ENCODE results near the gene CXXC1. TPM values are rescaled to one million over a fixed set of nuclear protein-coding genes. Genes with fewer than 3 reads are reported as not detected.

Gene CXXC1
- total RNA-seq, 2 experiments from 2014 or later: 87.0 to 88.0 TPM

DNA sequence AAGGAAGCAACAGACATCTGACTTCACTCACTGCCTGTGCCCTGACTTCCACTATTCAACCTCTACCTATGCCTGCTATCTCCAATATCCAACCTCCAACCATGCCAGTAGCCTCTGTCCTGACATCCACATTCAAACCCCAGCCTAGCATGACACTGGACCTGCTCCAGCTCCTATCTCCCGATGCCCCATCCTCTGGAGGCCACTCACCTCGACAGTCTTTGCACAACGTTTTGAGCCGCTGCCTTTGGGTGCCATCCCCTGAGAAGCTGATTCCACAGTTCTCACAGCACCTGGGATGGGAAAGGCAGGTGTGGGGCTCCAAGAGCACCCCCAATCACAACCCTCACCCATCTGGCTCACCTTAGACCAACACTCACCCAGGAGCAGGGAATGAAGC, 11.0 kb downstream of the CXXC1 start:
- no peak overlapping the region for H3K27ac Mint-ChIP-seq
- POLR2A ChIA-PET: no interaction called here
- DNase-seq: no peak
- intact Hi-C loops (cut with micrococcal nuclease): no loop called here
- no peak for TF ChIP-seq CTCF (IDR thresholded peaks at IDR 0.05)
- no peak for ATAC-seq
- H3K4me1 Mint-ChIP-seq (ENCODE audit: low read depth): peaks cover 19% of the 10 kb centered on the region
- H3K9me3 Mint-ChIP-seq: no peaks in the 10 kb centered on the region
- H3K36me3 Mint-ChIP-seq (ENCODE audit: low read depth): peaks cover 54% of the 10 kb centered on the region
- CTCF ChIA-PET: interaction anchor here (1.0 kb wide), 1 partner anchor 8 kb away, joined by 3 read pairs; no protein-coding TSS in a partner anchor
- no peaks in the 10 kb centered on the region for H3K27me3 Mint-ChIP-seq
- H3K4me3 Mint-ChIP-seq: no peak overlapping the region

- no peak for TF ChIP-seq CTCF (IDR thresholded peaks at IDR 0.05)
- H3K27me3 Mint-ChIP-seq: no peaks in the 10 kb centered on the region
- ChIA-PET CTCF (no interaction called here), POLR2A (no interaction called here)
- peaks cover 57% of the 10 kb centered on the region for H3K36me3 Mint-ChIP-seq (ENCODE audit: low read depth)
- peaks cover 17% of the 10 kb centered on the region for H3K4me1 Mint-ChIP-seq (ENCODE audit: low read depth)
- ATAC-seq (no peak), DNase-seq (no peak)
- H3K9me3 Mint-ChIP-seq: no peaks in the 10 kb centered on the region
- intact Hi-C loops (cut with micrococcal nuclease): no loop called here
- H3K4me3 Mint-ChIP-seq: no peak overlapping the region
- no peak overlapping the region for H3K27ac Mint-ChIP-seq
These were observed 11.9 kb downstream of the CXXC1 start for GRCh38 chr18:50275503-50276036.

DNA sequence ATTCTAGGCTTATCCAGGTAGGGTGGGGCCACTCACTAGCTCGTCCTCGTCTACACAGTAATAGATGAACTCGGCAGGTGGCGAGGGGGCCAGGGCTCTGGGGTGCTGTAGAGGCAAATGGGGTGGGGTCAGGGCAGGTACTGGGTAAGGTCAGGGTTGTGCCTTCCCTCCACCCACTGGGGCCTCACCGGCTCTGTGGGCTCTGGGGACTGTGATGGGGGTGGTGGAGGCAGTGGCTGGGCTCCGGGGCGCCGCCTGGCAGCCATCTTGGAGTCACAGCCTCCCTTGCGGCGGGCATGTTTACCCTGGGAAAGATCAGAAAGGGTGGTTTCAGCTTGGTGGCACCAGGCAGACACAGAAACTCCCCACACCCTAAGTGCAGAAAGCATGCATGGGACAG, 12.6 kb downstream of the CXXC1 start:
- intact Hi-C loops (cut with micrococcal nuclease): no loop called here
- ATAC-seq: no peak
- H3K4me3 Mint-ChIP-seq: no peak overlapping the region
- no peaks in the 10 kb centered on the region for H3K9me3 Mint-ChIP-seq
- H3K27ac Mint-ChIP-seq: no peak overlapping the region
- peaks cover 10% of the 10 kb centered on the region for H3K4me1 Mint-ChIP-seq (ENCODE audit: low read depth)
- ChIA-PET CTCF (no interaction called here), POLR2A (no interaction called here)
- TF ChIP-seq CTCF (IDR thresholded peaks at IDR 0.05): no peak
- DNase-seq: no peak
- H3K27me3 Mint-ChIP-seq: no peaks in the 10 kb centered on the region
- H3K36me3 Mint-ChIP-seq (ENCODE audit: low read depth): peaks cover 57% of the 10 kb centered on the region

DNA sequence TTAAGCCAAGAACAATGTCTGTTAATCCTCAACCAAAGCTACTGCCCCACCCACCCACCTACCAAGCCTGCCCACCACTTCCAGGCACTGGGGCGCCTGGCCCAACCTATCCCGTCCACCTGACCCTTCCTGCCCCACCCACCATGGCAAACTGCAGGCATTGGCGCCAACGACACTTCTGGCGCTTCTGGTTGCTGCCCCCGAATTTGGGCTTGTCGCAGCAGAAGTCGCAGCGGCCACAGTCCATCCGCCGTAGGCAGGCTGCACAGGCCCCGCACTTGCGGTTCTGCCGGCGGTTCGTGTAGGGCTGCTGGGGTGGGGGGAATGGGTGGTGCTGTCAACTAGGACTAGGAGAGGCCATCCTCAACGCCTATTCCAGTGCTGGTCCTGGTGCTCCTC, 13.4 kb downstream of the CXXC1 start:
- DNase-seq (no peak), ATAC-seq (no peak)
- no peak overlapping the region for H3K4me3 Mint-ChIP-seq
- H3K27me3 Mint-ChIP-seq: no peaks in the 10 kb centered on the region
- ChIA-PET CTCF (no interaction called here), POLR2A (no interaction called here)
- peaks cover 59% of the 10 kb centered on the region for H3K36me3 Mint-ChIP-seq (ENCODE audit: low read depth)
- intact Hi-C loops (cut with micrococcal nuclease): no loop called here
- H3K27ac Mint-ChIP-seq: no peak overlapping the region
- no peaks in the 10 kb centered on the region for H3K9me3 Mint-ChIP-seq
- TF ChIP-seq CTCF (IDR thresholded peaks at IDR 0.05): no peak
- H3K4me1 Mint-ChIP-seq (ENCODE audit: low read depth): peaks cover 9% of the 10 kb centered on the region

DNA sequence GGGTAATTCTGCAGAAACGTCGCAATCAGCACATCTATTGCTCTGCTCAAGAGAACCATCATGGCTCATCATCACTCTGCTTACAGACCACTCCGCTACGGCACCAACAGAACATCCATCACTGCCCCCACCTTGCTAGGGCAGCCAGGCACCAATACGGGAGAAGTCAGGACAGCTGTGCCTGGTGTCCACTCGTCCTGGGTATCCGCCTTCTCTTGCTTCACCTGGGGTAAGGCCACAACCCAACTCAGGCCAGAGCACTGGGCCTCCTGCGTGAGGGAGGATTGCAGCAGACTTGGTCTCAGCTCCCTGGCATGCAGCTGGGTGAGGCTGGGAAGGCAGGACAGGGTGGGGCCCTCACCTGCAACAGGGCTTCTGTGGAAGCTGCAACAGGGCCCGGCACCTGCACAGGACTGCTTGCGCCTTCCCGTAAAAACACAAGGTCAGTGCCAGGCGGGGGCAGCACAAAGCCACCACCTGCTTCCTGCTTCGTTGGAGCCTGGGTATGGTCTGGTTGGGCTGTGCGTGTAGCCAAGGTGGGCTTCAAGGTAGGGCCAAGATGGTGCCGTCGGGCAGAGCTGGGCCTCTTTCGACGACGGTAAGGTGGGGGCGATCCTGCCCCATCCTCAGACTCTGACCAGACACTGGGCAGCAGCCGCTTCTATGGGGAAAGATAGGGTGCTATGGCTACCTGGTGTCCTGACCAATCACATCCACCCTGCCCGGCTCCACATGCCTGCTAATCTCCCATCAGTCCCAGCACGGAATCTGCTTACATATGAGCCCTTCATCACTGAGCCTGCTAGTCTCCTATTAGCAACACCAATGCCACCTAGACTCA, 14.1 kb downstream of the CXXC1 start:
- no peak overlapping the region for H3K4me3 Mint-ChIP-seq
- no peak for ATAC-seq
- H3K4me1 Mint-ChIP-seq (ENCODE audit: low read depth): peaks cover 9% of the 10 kb centered on the region
- ChIA-PET POLR2A (no interaction called here), CTCF (no interaction called here)
- DNase-seq: no peak
- H3K36me3 Mint-ChIP-seq (ENCODE audit: low read depth): peaks cover 61% of the 10 kb centered on the region
- H3K9me3 Mint-ChIP-seq: no peaks in the 10 kb centered on the region
- no peaks in the 10 kb centered on the region for H3K27me3 Mint-ChIP-seq
- intact Hi-C loops (cut with micrococcal nuclease): no loop called here
- no peak for TF ChIP-seq CTCF (IDR thresholded peaks at IDR 0.05)
- H3K27ac Mint-ChIP-seq: no peak overlapping the region
